SK-N-SH (cell line): ENCODE measurements around the gene AARS2.

Experiments used
- CTCF ChIP-seq: fragments of 200-600 bp; sonication (generic); IDR thresholded peaks from 2 replicates; pipeline ENCODE4 v1.6.1; 2017; ENCODE audit warnings: antibody characterized with exemption, mild to moderate bottlenecking, moderate library complexity
- GATA2 ChIP-seq: sonication (generic); formaldehyde crosslinking; IDR thresholded peaks from 2 replicates; pipeline ENCODE4 v1.5.0; 2020; ENCODE audit warnings: mild to moderate bottlenecking, missing genetic modification reagents
- MXI1 ChIP-seq: IDR thresholded peaks from 2 replicates; pipeline ENCODE4 v1.6.1; 2012; ENCODE audit warnings: mild to moderate bottlenecking, low read depth, low read length, improper control_type of control experiment
- NRF1 ChIP-seq: IDR thresholded peaks from 2 replicates; pipeline ENCODE4 v1.6.1; 2012; ENCODE audit warnings: low read depth, mild to moderate bottlenecking, low read length
- POLR2AphosphoS5 ChIP-seq: IDR thresholded peaks from 2 replicates; pipeline ENCODE4 v1.6.1; 2012; ENCODE audit warnings: low read depth, low read length
- RAD21 ChIP-seq: IDR thresholded peaks from 2 replicates; pipeline ENCODE4 v1.6.1; 2012; ENCODE audit warnings: mild to moderate bottlenecking, low read length
- RFX5 ChIP-seq: IDR thresholded peaks from 2 replicates; pipeline ENCODE4 v1.6.1; 2012; ENCODE audit warnings: mild to moderate bottlenecking, improper control_type of control experiment, low read length
- SIN3A ChIP-seq: IDR thresholded peaks from 2 replicates; pipeline ENCODE4 v1.6.1; 2012; ENCODE audit warnings: low read depth, mild to moderate bottlenecking, low read length, moderate library complexity, borderline replicate concordance
- TF ChIP-seq, protein P1 (sequence below): IDR thresholded peaks from 2 replicates; pipeline ENCODE4; 2012
- TF ChIP-seq, protein P2 (sequence below): IDR thresholded peaks from 2 replicates; pipeline ENCODE4 v1.6.1; 2012; ENCODE audit warnings: mild to moderate bottlenecking, low read depth, low read length, moderate library complexity
- TF ChIP-seq, protein P3 (sequence below): IDR thresholded peaks from 2 replicates; pipeline ENCODE4 v1.4.0; 2012; ENCODE audit warnings: low read depth

DNA sequence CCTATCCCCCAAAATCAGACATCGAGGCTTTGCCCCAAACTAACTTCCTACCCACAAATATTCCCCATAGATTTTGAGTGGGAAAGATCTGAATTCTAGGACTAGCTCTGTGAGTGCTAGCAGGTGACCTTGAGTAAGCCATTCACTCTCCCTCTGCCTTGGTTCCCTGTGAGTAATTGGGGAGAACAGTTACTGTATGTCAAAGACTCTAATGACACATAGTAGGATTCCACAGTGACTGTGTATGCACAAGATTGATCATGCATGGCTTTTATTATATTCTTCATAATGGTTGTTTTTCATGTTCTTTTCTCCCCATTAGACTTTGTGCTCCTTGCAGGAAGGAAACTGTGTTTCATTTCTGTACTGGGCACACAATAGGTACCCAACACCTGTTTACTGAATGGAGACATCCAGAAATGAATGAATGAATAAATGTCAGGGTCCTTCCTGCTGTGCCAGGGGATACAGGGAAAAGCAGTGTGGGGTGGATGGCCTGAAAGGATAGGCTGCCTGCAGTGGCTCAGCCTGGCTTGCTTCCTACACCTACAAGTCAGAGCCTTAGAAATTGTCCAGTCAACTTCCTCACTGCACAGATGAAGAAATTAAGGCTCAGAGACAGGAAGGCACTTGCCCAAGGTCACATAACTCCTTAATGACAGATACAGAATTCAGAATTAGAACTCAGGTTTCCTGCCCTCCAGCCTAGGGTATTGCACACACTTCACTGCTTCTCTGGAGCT lies 43.8 kb downstream of the AARS2 start:
- no peak for TF ChIP-seq CTCF
- TF ChIP-seq, protein P1, sequence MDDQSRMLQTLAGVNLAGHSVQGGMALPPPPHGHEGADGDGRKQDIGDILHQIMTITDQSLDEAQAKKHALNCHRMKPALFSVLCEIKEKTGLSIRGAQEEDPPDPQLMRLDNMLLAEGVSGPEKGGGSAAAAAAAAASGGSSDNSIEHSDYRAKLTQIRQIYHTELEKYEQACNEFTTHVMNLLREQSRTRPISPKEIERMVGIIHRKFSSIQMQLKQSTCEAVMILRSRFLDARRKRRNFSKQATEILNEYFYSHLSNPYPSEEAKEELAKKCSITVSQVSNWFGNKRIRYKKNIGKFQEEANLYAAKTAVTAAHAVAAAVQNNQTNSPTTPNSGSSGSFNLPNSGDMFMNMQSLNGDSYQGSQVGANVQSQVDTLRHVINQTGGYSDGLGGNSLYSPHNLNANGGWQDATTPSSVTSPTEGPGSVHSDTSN = no peak
- TF ChIP-seq POLR2AphosphoS5 = no peak
- TF ChIP-seq RFX5 = no peak
- TF ChIP-seq, protein P2, sequence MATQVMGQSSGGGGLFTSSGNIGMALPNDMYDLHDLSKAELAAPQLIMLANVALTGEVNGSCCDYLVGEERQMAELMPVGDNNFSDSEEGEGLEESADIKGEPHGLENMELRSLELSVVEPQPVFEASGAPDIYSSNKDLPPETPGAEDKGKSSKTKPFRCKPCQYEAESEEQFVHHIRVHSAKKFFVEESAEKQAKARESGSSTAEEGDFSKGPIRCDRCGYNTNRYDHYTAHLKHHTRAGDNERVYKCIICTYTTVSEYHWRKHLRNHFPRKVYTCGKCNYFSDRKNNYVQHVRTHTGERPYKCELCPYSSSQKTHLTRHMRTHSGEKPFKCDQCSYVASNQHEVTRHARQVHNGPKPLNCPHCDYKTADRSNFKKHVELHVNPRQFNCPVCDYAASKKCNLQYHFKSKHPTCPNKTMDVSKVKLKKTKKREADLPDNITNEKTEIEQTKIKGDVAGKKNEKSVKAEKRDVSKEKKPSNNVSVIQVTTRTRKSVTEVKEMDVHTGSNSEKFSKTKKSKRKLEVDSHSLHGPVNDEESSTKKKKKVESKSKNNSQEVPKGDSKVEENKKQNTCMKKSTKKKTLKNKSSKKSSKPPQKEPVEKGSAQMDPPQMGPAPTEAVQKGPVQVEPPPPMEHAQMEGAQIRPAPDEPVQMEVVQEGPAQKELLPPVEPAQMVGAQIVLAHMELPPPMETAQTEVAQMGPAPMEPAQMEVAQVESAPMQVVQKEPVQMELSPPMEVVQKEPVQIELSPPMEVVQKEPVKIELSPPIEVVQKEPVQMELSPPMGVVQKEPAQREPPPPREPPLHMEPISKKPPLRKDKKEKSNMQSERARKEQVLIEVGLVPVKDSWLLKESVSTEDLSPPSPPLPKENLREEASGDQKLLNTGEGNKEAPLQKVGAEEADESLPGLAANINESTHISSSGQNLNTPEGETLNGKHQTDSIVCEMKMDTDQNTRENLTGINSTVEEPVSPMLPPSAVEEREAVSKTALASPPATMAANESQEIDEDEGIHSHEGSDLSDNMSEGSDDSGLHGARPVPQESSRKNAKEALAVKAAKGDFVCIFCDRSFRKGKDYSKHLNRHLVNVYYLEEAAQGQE = no peak
- TF ChIP-seq, protein P3, sequence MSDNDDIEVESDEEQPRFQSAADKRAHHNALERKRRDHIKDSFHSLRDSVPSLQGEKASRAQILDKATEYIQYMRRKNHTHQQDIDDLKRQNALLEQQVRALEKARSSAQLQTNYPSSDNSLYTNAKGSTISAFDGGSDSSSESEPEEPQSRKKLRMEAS = no peak
- no peak for TF ChIP-seq NRF1
- TF ChIP-seq GATA2 (CRISPR knock-in tag) = no peak
- TF ChIP-seq SIN3A = no peak
- no peak for TF ChIP-seq MXI1
- no peak for TF ChIP-seq RAD21
